ENCODE results near the gene CHIA.

Gene CHIA

GRCh38 chr1:111253876-111254275 lies 36.8 kb upstream of the CHIA start:
- Histone ChIP-seq H3K9ac (ENCODE audit: insufficient read length, low read depth) (no peak overlapping the region), H3K4me1 (ENCODE audit: insufficient read depth, insufficient read length) (no peaks in the 10 kb centered on the region), H3K9me3 (ENCODE audit: insufficient read depth, low read length) (no peaks in the 10 kb centered on the region), H3K36me3 (ENCODE audit: insufficient read depth, insufficient read length, low read length) (no peaks in the 10 kb centered on the region), H3K27me3 (ENCODE audit: insufficient read depth, insufficient read length) (peaks cover 2% of the 10 kb centered on the region), H3K4me3 (ENCODE audit: insufficient read length, low read depth) (no peak overlapping the region)
- TF ChIP-seq YY1 (IDR thresholded peaks at IDR 0.05; ENCODE audit: insufficient read depth, insufficient read length) (no peak), SUZ12 (IDR thresholded peaks at IDR 0.05; ENCODE audit: extremely low read depth, insufficient read depth, insufficient read length) (no peak), ZNF274 (IDR thresholded peaks at IDR 0.05; ENCODE audit: low read depth, low read length) (no peak)
- no peak for DNase-seq (ENCODE audit: low read depth, low spot score)

- Histone ChIP-seq H3K9me3 (ENCODE audit: insufficient read depth, low read length) (no peaks in the 10 kb centered on the region), H3K4me1 (ENCODE audit: insufficient read depth, insufficient read length) (no peaks in the 10 kb centered on the region), H3K27me3 (ENCODE audit: insufficient read depth, insufficient read length) (no peaks in the 10 kb centered on the region), H3K36me3 (ENCODE audit: insufficient read depth, insufficient read length, low read length) (no peaks in the 10 kb centered on the region), H3K9ac (ENCODE audit: insufficient read length, low read depth) (no peak overlapping the region), H3K4me3 (ENCODE audit: insufficient read length, low read depth) (no peak overlapping the region)
- DNase-seq (ENCODE audit: low read depth, low spot score) = no peak
- TF ChIP-seq ZNF274 (IDR thresholded peaks at IDR 0.05; ENCODE audit: low read depth, low read length) (no peak), YY1 (IDR thresholded peaks at IDR 0.05; ENCODE audit: insufficient read depth, insufficient read length) (no peak), SUZ12 (IDR thresholded peaks at IDR 0.05; ENCODE audit: extremely low read depth, insufficient read depth, insufficient read length) (no peak)
Observed at GRCh38 chr1:111256988-111257658, 33.5 kb upstream of the CHIA start.

- H3K4me1 ChIP-seq (ENCODE audit: insufficient read depth, insufficient read length) = no peaks in the 10 kb centered on the region
- H3K9me3 ChIP-seq (ENCODE audit: insufficient read depth, low read length) = no peaks in the 10 kb centered on the region
- DNase-seq (ENCODE audit: low read depth, low spot score) = no peak
- H3K9ac ChIP-seq (ENCODE audit: insufficient read length, low read depth) = no peak overlapping the region
- no peaks in the 10 kb centered on the region for H3K27me3 ChIP-seq (ENCODE audit: insufficient read depth, insufficient read length)
- H3K4me3 ChIP-seq (ENCODE audit: insufficient read length, low read depth) = no peak overlapping the region
- no peaks in the 10 kb centered on the region for H3K36me3 ChIP-seq (ENCODE audit: insufficient read depth, insufficient read length, low read length)
- TF ChIP-seq SUZ12 (IDR thresholded peaks at IDR 0.05; ENCODE audit: extremely low read depth, insufficient read depth, insufficient read length) = no peak
- TF ChIP-seq YY1 (IDR thresholded peaks at IDR 0.05; ENCODE audit: insufficient read depth, insufficient read length) = no peak
- no peak for TF ChIP-seq ZNF274 (IDR thresholded peaks at IDR 0.05; ENCODE audit: low read depth, low read length)
Observed at GRCh38 chr1:111267801-111268508, 22.7 kb upstream of the CHIA start.

GRCh38 chr1:111269825-111270406 lies 20.7 kb upstream of the CHIA start:
- TF ChIP-seq ZNF274 (IDR thresholded peaks at IDR 0.05; ENCODE audit: low read depth, low read length) (no peak), YY1 (IDR thresholded peaks at IDR 0.05; ENCODE audit: insufficient read depth, insufficient read length) (no peak), SUZ12 (IDR thresholded peaks at IDR 0.05; ENCODE audit: extremely low read depth, insufficient read depth, insufficient read length) (no peak)
- Histone ChIP-seq H3K4me1 (ENCODE audit: insufficient read depth, insufficient read length) (no peaks in the 10 kb centered on the region), H3K9ac (ENCODE audit: insufficient read length, low read depth) (no peak overlapping the region), H3K36me3 (ENCODE audit: insufficient read depth, insufficient read length, low read length) (no peaks in the 10 kb centered on the region), H3K9me3 (ENCODE audit: insufficient read depth, low read length) (no peaks in the 10 kb centered on the region), H3K4me3 (ENCODE audit: insufficient read length, low read depth) (no peak overlapping the region), H3K27me3 (ENCODE audit: insufficient read depth, insufficient read length) (no peaks in the 10 kb centered on the region)
- no peak for DNase-seq (ENCODE audit: low read depth, low spot score)

GRCh38 chr1:111270771-111271463 lies 19.7 kb upstream of the CHIA start:
- no peaks in the 10 kb centered on the region for H3K9me3 ChIP-seq (ENCODE audit: insufficient read depth, low read length)
- no peak overlapping the region for H3K4me3 ChIP-seq (ENCODE audit: insufficient read length, low read depth)
- DNase-seq (ENCODE audit: low read depth, low spot score) = no peak
- H3K9ac ChIP-seq (ENCODE audit: insufficient read length, low read depth) = no peak overlapping the region
- H3K36me3 ChIP-seq (ENCODE audit: insufficient read depth, insufficient read length, low read length) = no peaks in the 10 kb centered on the region
- TF ChIP-seq SUZ12 (IDR thresholded peaks at IDR 0.05; ENCODE audit: extremely low read depth, insufficient read depth, insufficient read length) (no peak), YY1 (IDR thresholded peaks at IDR 0.05; ENCODE audit: insufficient read depth, insufficient read length) (no peak), ZNF274 (IDR thresholded peaks at IDR 0.05; ENCODE audit: low read depth, low read length) (no peak)
- no peaks in the 10 kb centered on the region for H3K4me1 ChIP-seq (ENCODE audit: insufficient read depth, insufficient read length)
- H3K27me3 ChIP-seq (ENCODE audit: insufficient read depth, insufficient read length) = no peaks in the 10 kb centered on the region

GRCh38 chr1:111271464-111271801 lies 19.2 kb upstream of the CHIA start:
- TF ChIP-seq SUZ12 (IDR thresholded peaks at IDR 0.05; ENCODE audit: extremely low read depth, insufficient read depth, insufficient read length) (no peak), ZNF274 (IDR thresholded peaks at IDR 0.05; ENCODE audit: low read depth, low read length) (no peak), YY1 (IDR thresholded peaks at IDR 0.05; ENCODE audit: insufficient read depth, insufficient read length) (no peak)
- no peaks in the 10 kb centered on the region for H3K36me3 ChIP-seq (ENCODE audit: insufficient read depth, insufficient read length, low read length)
- H3K9ac ChIP-seq (ENCODE audit: insufficient read length, low read depth) = no peak overlapping the region
- no peaks in the 10 kb centered on the region; the same call in 1 of the 2 replicates for H3K9me3 ChIP-seq (ENCODE audit: insufficient read depth, low read length)
- H3K4me3 ChIP-seq (ENCODE audit: insufficient read length, low read depth) = no peak overlapping the region
- no peaks in the 10 kb centered on the region for H3K27me3 ChIP-seq (ENCODE audit: insufficient read depth, insufficient read length)
- H3K4me1 ChIP-seq (ENCODE audit: insufficient read depth, insufficient read length) = no peaks in the 10 kb centered on the region
- DNase-seq (ENCODE audit: low read depth, low spot score) = no peak

GRCh38 chr1:111272081-111272480 lies 18.6 kb upstream of the CHIA start:
- Histone ChIP-seq H3K27me3 (ENCODE audit: insufficient read depth, insufficient read length) (no peaks in the 10 kb centered on the region), H3K9ac (ENCODE audit: insufficient read length, low read depth) (no peak overlapping the region), H3K36me3 (ENCODE audit: insufficient read depth, insufficient read length, low read length) (no peaks in the 10 kb centered on the region), H3K4me3 (ENCODE audit: insufficient read length, low read depth) (no peak overlapping the region), H3K9me3 (ENCODE audit: insufficient read depth, low read length) (peaks cover 3% of the 10 kb centered on the region; the same call in 1 of the 2 replicates), H3K4me1 (ENCODE audit: insufficient read depth, insufficient read length) (no peaks in the 10 kb centered on the region)
- DNase-seq (ENCODE audit: low read depth, low spot score) = peak; percentile 9
- no peak for TF ChIP-seq YY1 (IDR thresholded peaks at IDR 0.05; ENCODE audit: insufficient read depth, insufficient read length)
- TF ChIP-seq SUZ12 (IDR thresholded peaks at IDR 0.05; ENCODE audit: extremely low read depth, insufficient read depth, insufficient read length) = no peak
